ENCODE measurements around the gene MFN2. TPM values are rescaled to one million over a fixed set of nuclear protein-coding genes. Genes with fewer than 3 reads are reported as not detected.
A peak's percentile ranks its signal among the peaks of the same experiment; 100 is the strongest.
"Not testable (repeated sequence)": the region's sequence is repeated elsewhere in the genome, so short reads cannot be mapped to it uniquely, and the experiment has no call there.

Gene MFN2
- total RNA-seq, 1 donor from 2014 or later: 688 TPM

DNA sequence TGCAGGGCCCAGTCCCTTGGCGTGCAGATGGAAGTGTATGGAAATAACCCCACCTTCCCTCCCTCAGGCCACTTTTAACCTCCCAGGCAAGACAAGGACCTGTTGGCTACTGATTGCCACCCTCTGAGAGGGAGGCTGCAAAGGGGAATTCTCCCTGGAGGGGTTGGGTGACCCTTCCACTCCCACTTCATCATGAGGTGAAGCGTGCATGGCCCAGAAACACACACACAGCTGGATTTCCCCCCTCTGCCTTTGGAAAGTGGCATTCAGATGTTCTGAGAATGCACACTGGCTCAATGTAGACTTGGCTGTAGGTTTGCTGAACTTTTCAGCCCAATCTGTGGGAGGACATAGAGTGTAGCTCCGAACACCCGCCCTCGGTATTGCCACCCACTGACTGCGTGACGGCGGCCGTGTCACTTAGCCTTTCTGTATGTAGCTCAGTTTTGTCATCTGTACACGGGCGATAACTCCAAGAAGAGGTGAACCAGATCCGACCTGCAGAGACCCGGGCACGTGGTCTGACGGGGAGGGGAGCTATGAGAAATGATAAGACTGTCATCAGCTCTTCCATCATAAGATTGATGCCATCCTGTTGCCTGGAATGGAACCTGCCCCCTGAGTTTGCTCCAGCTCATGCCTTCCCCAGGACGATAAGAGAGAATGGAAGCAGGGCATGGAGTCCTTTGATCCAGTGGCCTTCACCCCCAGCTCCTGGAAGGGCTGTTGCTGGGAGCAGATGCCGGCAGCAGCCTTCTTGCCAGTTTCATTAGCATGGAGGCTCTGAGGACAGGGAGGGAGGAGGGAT, 58.3 kb downstream of the MFN2 start:
- intact Hi-C loops (cut with micrococcal nuclease): no loop called here
- peak; percentile 23 for ATAC-seq
- no peak for DNase-seq

DNA sequence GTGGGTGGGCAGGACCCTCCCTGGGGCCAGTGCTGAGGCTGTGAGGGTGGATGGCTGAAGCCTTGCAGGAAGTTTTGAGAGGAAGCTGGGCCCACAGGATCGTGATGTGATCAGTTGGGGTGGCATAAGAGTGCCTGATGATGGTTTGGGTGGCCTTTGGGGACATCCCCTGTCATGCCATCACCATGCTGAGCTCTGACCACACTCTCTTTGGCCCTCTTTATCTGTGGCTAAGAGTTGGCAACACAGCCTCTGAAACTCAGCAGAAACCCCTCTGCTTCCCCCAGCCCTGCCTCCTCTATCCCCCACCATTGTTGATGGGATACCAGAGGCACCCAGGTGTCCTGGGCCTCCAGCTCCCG, 58.9 kb downstream of the MFN2 start:
- intact Hi-C loops (cut with micrococcal nuclease): no loop called here
- no peak for ATAC-seq
- no peak for DNase-seq

DNA sequence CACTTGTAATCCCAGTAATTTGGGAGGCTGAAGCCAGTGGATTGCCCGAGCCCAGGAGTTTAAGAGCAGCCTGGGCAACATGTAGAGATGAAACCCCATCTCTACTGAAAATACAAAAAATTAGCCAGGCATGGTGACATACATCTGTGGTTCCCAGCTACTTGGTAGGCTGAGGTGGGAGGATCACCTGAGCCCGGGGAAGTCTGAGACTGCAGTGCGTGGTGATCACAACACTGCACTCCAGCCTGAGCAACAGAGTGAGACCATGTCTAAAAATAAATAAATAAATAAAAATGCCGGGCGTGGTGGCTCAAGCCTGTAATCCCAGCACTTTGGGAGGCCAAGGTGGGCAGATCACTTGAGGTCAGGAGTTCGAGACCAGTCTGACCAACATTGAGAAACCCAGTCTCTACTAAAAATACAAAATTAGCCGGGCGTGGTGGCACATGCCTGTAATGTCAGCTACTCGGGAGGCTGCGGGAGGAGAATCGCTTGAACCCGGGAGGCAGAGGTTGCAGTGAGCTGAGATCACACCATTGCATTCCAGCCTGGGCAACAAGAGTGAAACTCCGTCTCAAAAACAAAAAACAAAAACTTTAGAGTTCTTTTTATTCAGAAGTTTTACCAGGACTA, 59.7 kb downstream of the MFN2 start:
- ATAC-seq; intact Hi-C loops (cut with micrococcal nuclease); DNase-seq: not testable (repeated sequence)

DNA sequence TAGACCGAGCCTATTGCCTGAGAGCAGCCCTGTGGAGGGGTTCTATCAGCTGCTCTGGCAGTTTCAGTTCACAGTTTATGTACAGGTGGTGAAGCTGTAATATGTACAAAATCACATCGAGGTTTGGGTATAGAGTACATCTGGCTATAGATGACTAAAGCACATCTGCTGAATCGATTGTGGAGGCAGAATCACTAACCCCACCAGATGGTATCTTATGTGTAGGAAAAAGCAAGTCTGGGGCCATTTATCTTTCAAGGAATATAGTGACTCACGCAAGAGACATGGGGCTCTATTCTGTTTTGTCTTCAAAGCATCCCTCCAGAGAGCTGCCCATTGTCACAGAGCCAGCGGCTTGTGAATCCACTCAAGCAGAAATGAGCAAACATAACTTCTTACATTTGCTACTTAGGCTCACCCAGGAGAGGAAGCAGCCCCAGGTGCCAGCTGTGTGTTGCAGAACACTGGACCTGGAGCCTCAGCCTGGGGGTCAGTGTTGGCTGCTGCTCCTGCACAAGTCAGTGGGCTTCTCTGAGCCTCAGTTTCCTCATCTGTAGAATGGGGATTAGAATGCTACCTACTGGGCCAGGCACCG, 60.3 kb downstream of the MFN2 start:
- intact Hi-C loops (cut with micrococcal nuclease): no loop called here
- no peak for ATAC-seq
- no peak for DNase-seq

DNA sequence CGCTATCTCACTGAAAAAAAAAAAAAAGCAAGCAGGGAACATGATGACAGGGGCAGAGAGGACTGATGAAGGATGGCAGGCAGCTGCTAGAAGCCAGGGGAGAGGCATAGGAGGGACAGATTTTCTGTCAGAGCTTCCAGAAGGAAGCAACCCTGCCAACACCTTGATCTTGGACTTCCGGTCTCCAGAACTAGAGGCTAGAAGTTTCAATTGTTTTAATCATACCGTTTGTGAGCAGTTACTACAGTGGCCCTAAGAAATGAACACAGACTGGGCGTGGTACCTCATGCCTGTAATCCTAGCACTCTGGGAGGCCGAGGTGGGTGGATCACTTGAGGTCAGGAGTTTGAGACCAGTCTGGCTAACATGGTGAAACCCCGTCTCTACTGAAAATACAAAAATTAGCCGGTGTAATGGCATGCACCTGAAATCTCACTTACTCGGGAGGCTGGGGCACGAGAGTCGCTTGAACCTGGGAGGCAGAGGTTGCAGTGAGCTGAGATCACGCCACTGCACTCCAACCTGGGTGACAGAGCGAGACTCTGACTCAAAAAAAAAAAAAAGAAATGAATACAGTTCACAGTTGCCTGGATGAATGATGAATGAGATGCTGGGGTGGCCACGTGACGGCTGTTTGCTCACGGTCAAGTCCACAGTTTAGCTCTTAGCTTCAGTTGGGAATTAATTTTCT, 64.1 kb downstream of the MFN2 start:
- peak; percentile 66 for ATAC-seq
- DNase-seq; intact Hi-C loops (cut with micrococcal nuclease): not testable (repeated sequence)

DNA sequence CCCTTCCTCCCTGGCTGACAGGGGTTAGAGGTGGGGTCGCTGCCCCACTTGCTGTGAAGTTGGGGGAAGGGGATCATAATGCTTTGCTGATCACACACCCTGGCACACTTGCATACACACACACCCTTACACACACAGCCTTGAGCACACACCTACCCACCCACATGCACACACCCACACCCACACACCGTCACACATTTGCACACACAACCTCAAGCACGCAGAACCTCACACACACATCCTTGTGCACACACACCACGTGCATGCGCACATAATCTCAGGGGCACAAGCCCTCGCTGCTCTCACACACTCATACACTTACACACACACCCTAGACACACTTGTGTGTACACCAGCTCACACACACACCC, 66.5 kb downstream of the MFN2 start:
- ATAC-seq (no peak), DNase-seq (no peak)
- intact Hi-C loops (cut with micrococcal nuclease): no loop called here

DNA sequence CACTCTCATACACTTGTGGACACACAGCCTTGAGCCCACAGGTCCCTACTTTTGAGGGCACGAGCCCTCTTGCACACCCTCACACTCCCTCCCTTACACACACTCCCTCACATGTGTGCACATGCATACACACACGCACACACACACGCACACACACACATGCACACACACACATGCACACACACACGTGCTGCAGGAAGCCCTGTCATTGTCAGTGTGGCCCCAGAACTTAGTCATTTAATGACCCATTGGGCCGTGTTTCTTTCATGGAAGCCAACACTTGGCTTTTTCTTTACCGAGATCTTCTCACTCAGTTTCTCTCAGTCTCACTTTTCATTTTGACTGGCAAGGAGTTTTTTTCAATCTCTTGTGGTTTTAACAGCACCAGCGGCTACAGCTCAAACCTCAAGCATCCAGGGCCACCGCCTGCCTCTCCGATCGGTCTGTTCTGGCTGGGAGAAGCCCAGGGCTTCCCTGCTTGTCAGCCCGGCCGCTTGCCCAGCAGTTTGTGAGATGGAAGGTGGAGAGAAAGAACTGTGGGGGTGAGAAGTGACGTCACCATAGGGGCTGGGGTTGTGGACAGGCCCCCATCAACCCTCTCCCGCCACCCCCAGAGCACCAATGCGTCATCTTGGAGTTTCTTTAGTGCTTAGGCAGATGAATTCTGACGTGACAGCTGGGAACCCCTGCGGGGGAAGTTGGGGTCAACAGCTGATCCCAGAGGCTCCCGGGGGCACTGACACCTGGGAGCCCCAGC, 67.1 kb downstream of the MFN2 start:
- intact Hi-C loops (cut with micrococcal nuclease): no loop called here
- no peak for DNase-seq
- no peak for ATAC-seq

DNA sequence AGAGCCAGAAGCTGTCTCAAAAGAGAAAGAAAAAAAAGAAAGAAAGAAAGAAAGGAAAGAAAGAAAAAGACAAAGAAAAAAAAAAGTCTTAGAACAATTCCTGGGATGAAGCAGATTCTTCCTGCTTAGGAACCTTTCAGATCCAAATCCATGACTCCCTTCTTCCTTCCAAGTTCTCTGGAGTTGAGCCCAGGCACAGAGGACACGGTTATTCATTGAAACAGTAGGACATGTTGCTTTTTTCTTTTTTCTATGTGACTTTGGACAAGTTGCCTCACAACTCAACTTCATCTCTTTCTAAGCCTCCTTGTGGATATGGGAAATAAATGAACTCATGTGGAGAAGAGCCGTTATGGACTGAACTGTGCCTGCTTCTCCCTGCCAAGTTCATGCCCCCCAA, 68.1 kb downstream of the MFN2 start:
- DNase-seq (no peak), ATAC-seq (no peak)
- intact Hi-C loops (cut with micrococcal nuclease): no loop called here

DNA sequence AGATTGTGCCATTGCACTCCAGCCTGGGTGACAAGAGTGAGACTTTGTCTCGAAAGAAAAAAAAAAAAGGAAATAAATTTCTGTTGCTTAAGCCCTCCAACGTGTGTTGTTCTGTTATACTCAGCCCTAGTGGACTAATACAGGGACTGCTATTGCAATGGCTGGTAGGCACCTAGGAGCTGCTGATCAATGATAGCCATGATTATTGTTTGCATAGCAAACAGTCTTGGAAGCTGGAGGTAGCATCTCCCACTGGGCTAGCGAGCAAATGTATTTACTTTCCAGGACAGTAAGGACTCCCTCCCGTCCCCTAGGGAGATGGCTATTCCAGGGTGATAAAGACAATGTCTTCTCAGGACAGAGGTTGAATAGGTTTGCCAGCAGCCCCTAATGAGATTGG, 69.4 kb downstream of the MFN2 start:
- no peak for DNase-seq
- ATAC-seq: no peak
- intact Hi-C loops (cut with micrococcal nuclease): no loop called here

DNA sequence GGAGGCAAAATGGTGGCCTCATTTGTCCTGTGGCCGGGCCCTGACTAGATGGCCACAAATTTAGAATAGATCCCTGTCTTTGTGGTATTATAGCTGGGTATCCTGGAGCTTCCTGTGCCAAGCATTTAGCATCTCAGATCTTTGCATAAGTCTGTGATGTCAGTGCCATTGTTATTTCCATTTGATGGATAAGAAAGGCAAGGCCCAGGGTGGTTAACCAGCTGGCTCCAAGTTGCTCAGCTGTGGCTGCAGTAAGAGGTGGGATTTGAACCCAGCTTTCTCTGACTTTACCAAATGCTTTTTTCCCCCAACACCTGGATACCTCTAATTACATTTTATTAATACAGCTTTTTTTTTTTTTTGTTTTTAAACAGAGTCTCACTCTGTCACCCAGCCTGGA, 71.1 kb downstream of the MFN2 start:
- intact Hi-C loops (cut with micrococcal nuclease): no loop called here
- no peak for DNase-seq
- no peak for ATAC-seq

DNA sequence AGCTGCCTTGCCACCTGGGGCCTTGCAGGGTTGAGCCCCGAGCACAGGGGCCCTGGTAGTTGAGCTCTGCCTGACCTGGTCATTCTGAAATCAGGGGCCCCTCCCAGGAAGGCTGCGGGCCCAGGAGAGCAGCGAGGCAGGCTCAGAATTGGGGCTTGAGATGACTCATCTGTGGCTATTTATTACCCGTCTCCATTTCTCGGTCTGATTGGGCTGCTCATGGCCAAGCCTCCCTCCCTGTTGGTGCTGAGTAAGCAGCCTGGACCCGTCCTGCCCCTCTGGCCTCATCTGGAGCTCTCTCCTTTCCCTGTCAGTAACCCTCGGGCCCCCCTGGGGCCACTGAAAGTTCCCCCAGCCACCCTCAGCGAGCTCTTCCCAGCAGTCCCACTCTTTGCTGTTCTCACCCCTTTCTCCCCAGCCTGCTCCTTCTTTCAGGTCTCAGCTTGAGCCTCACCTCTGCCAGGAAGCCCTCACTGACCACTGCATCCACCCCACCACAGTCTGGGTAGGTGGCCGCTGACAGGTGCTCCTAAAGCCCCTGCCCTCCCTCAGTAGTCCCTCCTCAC, 71.8 kb downstream of the MFN2 start:
- DNase-seq: peak; percentile 65
- ATAC-seq: peak; percentile 93
- intact Hi-C loops (cut with micrococcal nuclease): no loop called here

DNA sequence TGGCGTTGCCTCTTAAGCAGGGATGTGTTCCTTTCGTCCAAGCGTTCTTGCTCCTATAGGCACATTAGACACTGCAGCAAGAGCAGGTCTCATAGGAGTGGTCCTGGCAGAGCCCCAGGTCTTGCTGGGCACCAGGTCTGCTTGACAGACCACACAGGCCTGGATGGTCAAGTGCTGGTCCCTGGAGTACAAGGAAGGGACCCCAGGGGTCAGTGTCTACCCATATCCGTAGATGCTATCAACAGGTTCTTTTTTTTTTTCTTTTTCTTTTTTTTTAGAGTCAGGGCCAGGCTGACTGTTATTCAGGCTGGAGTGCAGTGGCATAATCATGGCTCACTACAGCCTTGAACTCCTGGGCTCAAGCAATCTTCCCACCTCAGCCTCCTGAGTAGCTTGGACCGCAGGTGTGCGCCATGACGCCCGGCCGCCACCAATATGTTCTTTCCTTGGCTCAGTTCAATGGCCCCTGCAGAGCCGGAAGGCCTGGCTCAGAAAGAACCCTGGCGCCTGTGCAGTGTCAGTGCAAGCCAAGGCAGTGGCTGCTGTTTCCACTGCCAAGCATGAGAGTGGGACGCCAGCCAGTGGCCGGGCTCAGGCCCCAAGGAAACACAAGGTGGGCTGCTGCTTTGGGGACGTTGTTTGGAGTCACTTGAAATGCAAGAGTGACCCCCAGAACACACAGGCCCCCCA, 72.9 kb downstream of the MFN2 start:
- intact Hi-C loops (cut with micrococcal nuclease): no loop called here
- peak; percentile 85 for ATAC-seq
- peak; percentile 83 for DNase-seq

DNA sequence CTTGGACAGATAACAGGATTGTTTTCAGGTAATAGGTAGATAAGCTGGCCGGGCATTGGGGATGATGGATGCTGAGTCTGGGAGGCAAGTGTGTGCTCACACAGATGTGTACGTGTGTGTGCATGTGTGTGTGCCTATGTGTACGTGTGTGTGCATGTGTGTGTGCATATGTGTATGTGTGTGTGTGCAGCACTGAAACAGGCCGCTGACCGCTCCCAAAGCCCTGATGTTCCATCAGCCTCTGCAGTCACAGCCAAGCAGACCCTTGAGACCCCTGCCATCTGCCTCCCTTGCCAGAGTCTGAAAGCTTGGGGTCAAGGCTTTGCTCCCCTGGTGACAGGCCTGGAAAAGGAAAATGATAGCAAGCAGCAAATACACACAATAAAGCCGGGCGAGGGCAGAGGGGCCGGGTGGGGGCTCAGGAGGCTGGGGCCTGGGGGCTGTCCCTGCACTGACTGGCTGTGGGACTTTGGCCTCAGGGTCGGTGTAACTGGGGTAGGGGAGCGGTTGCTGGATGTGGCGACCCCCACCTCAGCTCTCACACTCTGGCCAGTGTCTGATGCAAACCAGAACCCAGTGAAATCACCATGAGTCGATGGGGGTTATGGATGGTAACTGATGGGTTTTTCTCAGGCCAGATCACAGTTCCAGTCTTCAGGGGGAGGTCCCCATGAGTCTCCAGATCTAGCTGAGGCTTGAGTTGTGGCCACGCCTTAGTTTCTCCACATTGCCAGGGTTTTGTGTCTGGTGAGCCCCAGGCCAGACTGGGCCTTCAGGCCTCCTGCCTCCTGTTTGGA, 73.7 kb downstream of the MFN2 start:
- ATAC-seq: no peak

DNA sequence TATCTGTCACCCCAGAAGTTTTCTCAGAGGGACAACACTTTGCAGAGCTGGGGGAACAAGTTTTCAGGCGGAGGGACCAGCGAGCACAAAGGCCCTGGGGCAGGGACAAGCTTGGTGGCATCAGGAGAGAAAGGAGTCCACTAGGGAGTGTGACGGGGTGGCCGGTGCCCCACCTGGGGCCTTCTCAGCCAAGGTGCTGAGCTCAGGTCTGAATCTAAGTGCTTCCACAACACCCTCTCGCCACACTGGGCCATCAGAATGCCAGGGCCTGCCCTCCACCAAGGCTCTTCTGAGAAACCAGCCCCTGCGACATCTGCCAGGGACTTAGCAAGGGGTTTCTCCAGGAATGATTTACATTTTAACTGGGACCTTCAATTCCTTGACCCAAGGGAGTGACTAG, 75.0 kb downstream of the MFN2 start:
- intact Hi-C loops (cut with micrococcal nuclease): no loop called here
- DNase-seq (no peak), ATAC-seq (no peak)

More for the DNA sequence above, 73.7 kb downstream of the MFN2 start:
- no peak for DNase-seq
- intact Hi-C loops (cut with micrococcal nuclease): no loop called here

DNA sequence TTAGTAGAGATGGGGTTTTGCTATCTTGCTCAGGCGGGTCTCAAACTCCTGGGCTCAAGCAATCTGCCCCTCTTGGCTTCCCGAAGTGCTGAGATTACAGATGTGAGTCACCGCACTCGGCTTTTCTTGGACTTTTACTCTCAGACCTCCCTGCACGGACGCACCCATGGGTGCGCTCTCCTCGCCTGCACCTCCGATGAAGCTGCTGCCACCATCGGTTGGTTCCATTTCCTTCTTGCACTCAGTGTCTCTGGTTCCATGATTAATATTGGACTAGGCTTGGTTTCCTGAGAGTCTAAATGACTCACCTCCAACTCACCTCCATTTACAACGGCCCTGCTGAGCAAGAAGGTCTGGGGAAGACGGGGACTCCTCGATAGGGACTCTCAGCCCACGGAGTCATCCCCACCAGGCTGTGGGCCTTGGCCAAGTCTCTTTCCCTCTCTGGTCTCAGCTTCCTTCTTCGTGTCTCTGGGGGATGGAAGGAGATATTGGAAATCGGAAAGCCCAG, 76.1 kb downstream of the MFN2 start:
- no peak for DNase-seq
- no peak for ATAC-seq
- intact Hi-C loops (cut with micrococcal nuclease): no loop called here

DNA sequence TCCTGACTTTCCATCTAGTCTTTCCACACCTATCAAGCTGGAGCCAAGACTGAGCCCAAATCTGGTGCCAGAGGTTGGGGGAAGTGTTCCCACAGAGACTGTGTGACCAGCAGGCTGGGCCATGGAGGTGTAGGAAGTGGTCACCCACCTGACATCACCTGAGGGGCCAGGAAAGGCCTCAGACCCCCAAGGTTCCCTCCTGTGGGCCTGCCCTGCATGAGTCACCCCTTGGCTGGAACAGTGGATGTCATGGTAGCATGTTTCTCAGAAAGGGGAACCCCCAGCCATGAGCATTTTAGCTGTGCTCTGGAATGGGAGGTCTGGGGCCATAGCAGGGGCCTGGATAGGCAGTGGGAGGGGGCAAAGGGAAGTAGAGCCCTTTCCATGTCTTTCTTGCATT, 77.1 kb downstream of the MFN2 start:
- ATAC-seq (no peak), DNase-seq (no peak)
- intact Hi-C loops (cut with micrococcal nuclease): no loop called here

DNA sequence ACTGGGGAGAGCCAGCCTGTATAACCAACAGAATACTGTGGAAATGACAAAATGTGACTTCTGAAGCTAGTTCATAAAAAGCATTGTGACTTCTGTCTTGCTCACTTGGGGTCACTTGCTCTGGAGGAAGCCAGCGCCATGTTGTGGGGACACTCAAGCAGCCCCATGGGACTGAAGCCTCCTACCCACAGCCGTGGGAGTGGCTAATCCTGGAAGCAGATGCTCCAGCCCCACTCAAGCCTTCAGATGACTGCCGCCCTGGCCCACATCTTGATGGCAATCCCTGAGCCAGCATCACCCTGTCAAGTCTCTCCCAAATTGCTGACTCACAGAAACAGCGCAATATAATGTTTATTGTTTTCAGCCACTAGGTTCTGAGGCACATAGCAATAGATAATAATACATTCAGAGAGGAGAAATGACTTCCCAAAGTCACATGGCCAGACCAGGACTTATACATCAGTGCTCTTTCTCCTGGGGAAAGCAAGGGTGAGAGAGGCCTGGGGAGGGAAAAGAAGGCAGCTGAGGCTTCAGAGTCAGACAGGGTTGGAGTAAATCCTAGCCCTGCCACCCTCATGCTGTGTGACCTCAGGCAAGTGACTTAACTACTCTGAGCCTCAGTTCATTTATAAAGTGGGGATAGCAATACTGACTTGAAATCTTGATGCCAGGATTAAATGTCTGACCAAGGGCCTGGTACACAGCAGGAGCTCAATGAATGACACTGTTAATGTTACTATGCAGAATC, 77.9 kb downstream of the MFN2 start:
- DNase-seq: no peak
- intact Hi-C loops (cut with micrococcal nuclease): no loop called here
- no peak for ATAC-seq

Measured in left ventricle myocardium superior (tissue), 1 donor.